Uterus (tissue), 4 donors: ENCODE data around the gene ZNF785. TPM values are rescaled to one million over a fixed set of nuclear protein-coding genes. Genes with fewer than 3 reads are reported as not detected.

Experiments
- DNase-seq, 2 donors: peaks; one replicate each; pipeline ENCODE4 v3.0.0-alpha.2; 2019 to 2020
- H3K27ac ChIP-seq, 2 donors: fragments of 200-600 bp; sonication (generic); 1 replicate in 1 of 2; 2 replicates in 1 of 2; pipeline ENCODE4 v1.5.1; 2016 to 2018
- H3K27me3 ChIP-seq, 2 donors: fragments of 200-600 bp; sonication (generic); one replicate each; pipeline ENCODE4 v1.5.1; 2018 to 2019; ENCODE audit warnings: control low read depth in 1 of 2
- H3K36me3 ChIP-seq, 2 donors: fragments of 200-600 bp; sonication (generic); one replicate each; pipeline ENCODE4 v1.5.1; 2019; ENCODE audit warnings: control low read depth in 1 of 2
- H3K4me1 ChIP-seq, 2 donors: fragments of 200-600 bp; sonication (generic); one replicate each; pipeline ENCODE4 v1.5.1; 2018 to 2019; ENCODE audit warnings: control low read depth in 1 of 2
- H3K4me3 ChIP-seq, 2 donors: fragments of 200-600 bp; sonication (generic); 1 replicate in 1 of 2; 2 replicates in 1 of 2; pipeline ENCODE4 v1.5.1; 2018 to 2019; ENCODE audit warnings: mild to moderate bottlenecking in 1 of 2
- H3K9me3 ChIP-seq, 2 donors: fragments of 200-600 bp; sonication (generic); one replicate each; pipeline ENCODE4 v1.5.1; 2019; ENCODE audit warnings: control low read depth in 1 of 2
- POLR2A ChIP-seq, 2 donors: fragments of 450-650 bp; IDR thresholded peaks; one replicate each; pipeline ENCODE4 v1.6.1; 2016; ENCODE audit warnings: antibody characterized with exemption in 2 of 2, mild to moderate bottlenecking in 1 of 2, moderate library complexity in 1 of 2
- intact Hi-C: fragments of 100-400 bp; cut with DNase I; formaldehyde crosslinking; loops from one replicate; pipeline ENCODE4 v1.15.1; 2023; ENCODE audit warnings: low total_unique reads
- total RNA-seq, 4 donors: library from RNA; depleted of rRNA in 3 of 4; stranded (reverse); fragments of >200 nt in 3 of 4; gene quantifications; one replicate each; pipeline versions ENCODE4 v1.1.0 to v1.2.4, GENCODE V29; 2014 to 2023
- TF ChIP-seq, protein P1 (sequence below), 4 experiments: fragments of 200-600 bp in 2 of 4; fragments of 450-650 bp in 2 of 4; sonication (generic) in 2 of 4; IDR thresholded peaks; one replicate each; pipeline ENCODE4 v1.5.1; 2016 to 2019; ENCODE audit warnings: antibody characterized with exemption in 4 of 4, mild to moderate bottlenecking in 2 of 4, moderate library complexity in 1 of 4
- donor health status: DM: yes; HTN: yes; CAD: no.

ZNF785 gene
- total RNA-seq, 4 donors from 2014 or later, result 6.8 to 37.4 (median 15.2) TPM

DNA sequence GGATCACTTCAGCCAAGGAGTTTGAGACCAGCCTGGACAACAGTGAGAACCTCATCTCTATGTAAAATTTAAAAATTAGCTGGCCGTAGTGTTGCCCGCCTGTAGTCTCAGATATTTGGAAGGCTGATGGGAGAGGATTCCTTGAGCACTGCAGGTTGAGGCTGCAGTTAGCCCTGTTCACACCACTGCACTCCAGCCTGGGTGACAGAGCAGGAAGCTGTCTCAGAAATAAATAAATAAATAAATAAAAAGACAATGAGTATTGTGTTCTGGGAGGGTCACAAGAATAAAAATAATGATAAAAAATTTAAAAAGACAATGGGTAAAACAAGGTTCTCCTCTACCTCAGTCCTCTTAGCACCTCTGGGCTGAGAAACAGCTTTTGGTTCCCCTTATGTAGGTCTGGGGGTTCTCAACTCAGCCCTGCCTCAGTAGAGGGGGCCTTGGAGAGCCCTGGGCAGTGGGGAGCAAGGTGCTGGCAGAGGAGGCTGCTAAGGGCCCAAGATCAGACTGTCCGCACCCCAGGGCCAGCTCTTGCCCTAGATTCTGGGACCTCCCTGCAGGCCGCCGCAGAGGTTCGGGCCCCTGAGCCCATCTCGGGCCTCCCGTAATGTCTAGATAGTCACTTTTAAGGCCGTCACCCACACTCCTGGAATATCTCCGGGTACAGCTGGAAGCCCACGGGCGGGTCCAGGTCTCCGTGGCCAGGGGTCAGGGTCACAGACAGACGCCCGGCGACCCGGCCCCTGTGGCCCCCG lies 30.8 kb downstream of the ZNF785 start:
- Histone ChIP-seq H3K4me1 (peaks cover 0 to 6% of the 10 kb centered on the region in 2 donors), H3K4me3 (no peak overlapping the region), H3K27ac (no peak overlapping the region), H3K9me3 (no peaks in the 10 kb centered on the region), H3K36me3 (no peaks in the 10 kb centered on the region), H3K27me3 (no peaks in the 10 kb centered on the region)
- no peak for DNase-seq
- TF ChIP-seq, protein P1, sequence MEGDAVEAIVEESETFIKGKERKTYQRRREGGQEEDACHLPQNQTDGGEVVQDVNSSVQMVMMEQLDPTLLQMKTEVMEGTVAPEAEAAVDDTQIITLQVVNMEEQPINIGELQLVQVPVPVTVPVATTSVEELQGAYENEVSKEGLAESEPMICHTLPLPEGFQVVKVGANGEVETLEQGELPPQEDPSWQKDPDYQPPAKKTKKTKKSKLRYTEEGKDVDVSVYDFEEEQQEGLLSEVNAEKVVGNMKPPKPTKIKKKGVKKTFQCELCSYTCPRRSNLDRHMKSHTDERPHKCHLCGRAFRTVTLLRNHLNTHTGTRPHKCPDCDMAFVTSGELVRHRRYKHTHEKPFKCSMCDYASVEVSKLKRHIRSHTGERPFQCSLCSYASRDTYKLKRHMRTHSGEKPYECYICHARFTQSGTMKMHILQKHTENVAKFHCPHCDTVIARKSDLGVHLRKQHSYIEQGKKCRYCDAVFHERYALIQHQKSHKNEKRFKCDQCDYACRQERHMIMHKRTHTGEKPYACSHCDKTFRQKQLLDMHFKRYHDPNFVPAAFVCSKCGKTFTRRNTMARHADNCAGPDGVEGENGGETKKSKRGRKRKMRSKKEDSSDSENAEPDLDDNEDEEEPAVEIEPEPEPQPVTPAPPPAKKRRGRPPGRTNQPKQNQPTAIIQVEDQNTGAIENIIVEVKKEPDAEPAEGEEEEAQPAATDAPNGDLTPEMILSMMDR (IDR thresholded peaks at IDR 0.05), result no peak
- TF ChIP-seq POLR2A (IDR thresholded peaks at IDR 0.05), result no peak
- intact Hi-C loops, result no loop called here

DNA sequence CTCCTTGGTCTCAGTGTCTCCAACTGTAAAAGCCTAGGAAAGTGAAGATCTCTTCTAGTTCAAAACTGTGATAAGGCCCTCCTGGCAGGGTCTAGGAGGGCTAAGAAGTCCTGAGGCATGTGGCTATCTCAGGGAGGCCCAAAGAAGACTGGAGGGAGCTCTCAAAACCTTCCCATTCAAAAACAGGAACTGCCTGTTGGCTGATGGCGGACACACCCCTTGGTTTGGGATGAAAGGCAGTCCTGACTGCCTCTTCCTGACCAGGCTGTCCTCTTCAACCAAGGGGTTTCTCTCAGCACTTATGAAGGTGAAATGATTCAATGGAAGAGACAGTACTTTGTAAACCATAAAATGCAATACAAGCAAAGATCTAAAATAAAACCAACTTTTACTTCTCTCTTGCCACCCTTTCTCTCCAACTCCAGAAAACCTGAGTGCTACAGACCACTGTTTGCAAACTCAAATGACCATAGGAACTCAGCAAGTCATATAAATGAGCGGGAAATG lies 32.1 kb downstream of the ZNF785 start:
- no peak overlapping the region for H3K27ac ChIP-seq

DNA sequence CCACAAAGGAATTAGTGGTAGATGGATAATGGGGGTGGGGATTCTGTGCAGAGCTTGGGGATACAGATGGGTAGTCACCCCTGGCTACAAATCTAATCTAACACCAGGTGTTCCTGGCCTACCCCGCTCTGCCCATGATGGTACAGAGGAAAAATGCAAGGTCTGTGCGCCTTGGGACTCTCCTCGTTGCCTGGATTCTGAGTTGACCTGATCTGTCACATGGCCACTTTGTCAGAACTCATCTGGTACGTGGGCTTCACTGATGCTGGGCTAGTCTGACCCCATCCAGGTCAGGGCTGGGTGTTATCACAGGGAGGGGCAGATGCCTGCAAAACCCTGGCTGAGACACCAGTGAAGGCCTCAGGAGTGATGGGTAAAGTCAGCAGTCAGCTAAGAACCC lies 32.5 kb downstream of the ZNF785 start:
- TF ChIP-seq POLR2A (IDR thresholded peaks at IDR 0.05), result no peak
- TF ChIP-seq, protein P1 (IDR thresholded peaks at IDR 0.05), result no peak
- H3K27ac ChIP-seq, result no peak overlapping the region
- no peaks in the 10 kb centered on the region for H3K36me3 ChIP-seq
- no peaks in the 10 kb centered on the region for H3K27me3 ChIP-seq
- no peak for DNase-seq
- intact Hi-C loops, result no loop called here
- H3K4me3 ChIP-seq, result no peak overlapping the region
- no peaks in the 10 kb centered on the region for H3K9me3 ChIP-seq
- H3K4me1 ChIP-seq, result peaks cover 0 to 6% of the 10 kb centered on the region in 2 donors

More for the DNA sequence above, 32.1 kb downstream of the ZNF785 start:
- no peak for TF ChIP-seq POLR2A (IDR thresholded peaks at IDR 0.05)
- TF ChIP-seq, protein P1 (IDR thresholded peaks at IDR 0.05), result no peak
- Histone ChIP-seq H3K4me3 (no peak overlapping the region), H3K27me3 (no peaks in the 10 kb centered on the region), H3K4me1 (peaks cover 0 to 6% of the 10 kb centered on the region in 2 donors), H3K9me3 (no peaks in the 10 kb centered on the region), H3K36me3 (no peaks in the 10 kb centered on the region)
- no peak for DNase-seq
- intact Hi-C loops, result no loop called here

DNA sequence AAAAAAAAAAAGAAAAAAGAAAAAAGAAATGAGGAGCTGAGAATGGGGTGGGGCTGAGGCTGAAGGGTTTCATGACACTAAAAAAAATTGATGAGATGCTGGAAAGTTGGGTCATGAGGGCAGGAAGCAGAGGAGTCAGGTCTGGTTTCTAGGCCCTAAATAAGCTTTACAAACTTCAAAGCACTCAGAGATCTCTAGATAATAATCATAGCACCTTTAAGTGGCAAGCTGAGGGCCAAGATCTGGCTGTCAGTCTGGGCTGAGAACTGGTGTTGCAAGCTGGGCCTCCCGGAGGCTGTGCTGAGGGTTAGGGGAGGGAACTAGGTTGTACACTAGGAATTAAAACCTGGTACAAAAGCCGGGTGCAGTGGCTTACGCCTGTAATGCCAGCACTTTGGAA lies 33.7 kb downstream of the ZNF785 start:
- Histone ChIP-seq H3K27me3 (no peaks in the 10 kb centered on the region), H3K4me1 (no peaks in the 10 kb centered on the region), H3K4me3 (no peak overlapping the region), H3K27ac (no peak overlapping the region), H3K9me3 (no peaks in the 10 kb centered on the region), H3K36me3 (no peaks in the 10 kb centered on the region)
- intact Hi-C loops, result no loop called here
- TF ChIP-seq POLR2A (IDR thresholded peaks at IDR 0.05), result no peak
- TF ChIP-seq, protein P1 (IDR thresholded peaks at IDR 0.05), result no peak
- no peak for DNase-seq

DNA sequence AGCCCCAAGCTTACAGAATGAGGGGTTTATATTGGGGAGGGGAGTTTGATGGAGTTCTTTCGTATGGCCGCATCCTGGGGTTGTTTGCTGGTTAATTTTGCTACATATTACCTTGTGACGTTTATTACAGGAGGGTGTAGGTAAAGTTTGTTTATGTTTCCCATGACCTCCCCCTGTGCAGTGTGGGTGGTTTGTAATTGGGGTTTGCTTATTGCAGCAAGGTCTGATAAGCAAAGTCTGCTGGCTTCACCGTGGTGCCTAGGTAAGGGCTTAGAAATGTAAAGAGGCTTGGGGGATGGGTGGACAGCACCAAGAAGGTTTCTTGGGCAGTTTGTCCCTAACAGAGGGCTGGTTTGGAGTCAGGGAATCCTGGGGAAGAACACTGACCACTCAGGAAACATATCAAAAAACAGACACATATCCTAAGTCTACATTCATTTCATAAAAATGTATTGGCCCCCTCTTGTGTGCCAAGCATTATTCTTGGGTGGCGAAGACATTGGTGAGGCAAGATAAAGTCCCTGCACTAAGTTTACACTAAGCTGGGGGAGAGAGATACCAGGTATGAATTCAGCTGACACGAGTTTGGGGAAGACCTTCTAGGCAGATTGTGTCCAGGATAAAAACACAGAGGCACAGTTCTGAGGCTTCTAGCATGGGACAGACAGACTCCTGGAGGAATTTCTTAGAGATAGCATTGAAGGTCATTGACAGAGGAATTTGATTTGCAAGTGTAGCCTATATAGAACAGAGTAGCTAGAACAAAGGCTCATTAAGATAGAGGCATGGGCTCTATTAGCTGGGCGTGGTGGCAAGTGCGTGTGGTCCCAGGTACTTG lies 36.9 kb downstream of the ZNF785 start:
- Histone ChIP-seq H3K36me3 (no peaks in the 10 kb centered on the region), H3K4me3 (no peak overlapping the region), H3K27ac (no peak overlapping the region), H3K27me3 (no peaks in the 10 kb centered on the region), H3K4me1 (no peaks in the 10 kb centered on the region), H3K9me3 (no peaks in the 10 kb centered on the region)
- intact Hi-C loops, result no loop called here
- TF ChIP-seq, protein P1 (IDR thresholded peaks at IDR 0.05), result no peak
- no peak for TF ChIP-seq POLR2A (IDR thresholded peaks at IDR 0.05)
- no peak for DNase-seq
